ENCODE data around the gene CIDEB.

CIDEB gene

DNA sequence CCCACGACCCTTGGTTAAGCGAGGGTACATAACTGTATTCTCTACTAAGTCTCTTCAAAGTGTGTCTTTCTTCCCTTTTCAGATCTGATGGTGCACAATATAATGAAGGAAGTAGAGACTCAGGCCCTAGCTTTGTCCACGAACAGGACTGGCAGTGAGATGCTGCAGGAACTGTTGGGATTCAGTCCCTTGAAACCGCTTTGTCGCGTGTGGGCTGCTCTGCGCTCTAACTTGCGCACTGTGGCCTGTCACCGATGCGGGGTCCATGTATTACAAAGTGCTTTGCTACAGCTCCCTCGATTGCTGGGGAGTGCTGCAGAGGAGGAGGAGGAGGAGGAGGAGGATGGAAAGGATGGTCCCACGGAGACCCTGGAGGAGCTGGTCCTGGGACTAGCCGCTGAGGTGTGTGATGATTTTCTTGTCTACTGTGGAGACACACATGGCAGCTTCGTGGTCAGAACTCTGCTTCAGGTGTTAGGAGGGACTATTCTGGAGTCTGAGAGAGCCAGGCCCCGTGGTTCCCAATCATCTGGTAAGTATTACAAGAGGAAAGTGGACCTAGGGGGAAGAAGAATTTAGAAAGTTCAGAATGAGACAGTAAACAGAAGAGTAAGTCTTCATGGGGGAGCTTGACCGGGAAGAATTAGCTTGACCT is 7.3 kb downstream of the CIDEB start:
- H3K79me1 ChIP-seq (replicated peaks; ENCODE audit: low read length, poor library complexity, severe bottlenecking), result peaks cover 39% of the 10 kb centered on the region
- DNase-seq, result no peak
- 50% methylated on average over 14 of the region's 16 CpGs for WGBS
- H3K4me2 ChIP-seq (ENCODE audit: low read length, poor library complexity, severe bottlenecking), result peak overlapping the region; percentile 76
- H3K23ac ChIP-seq (ENCODE audit: low read length in 2 of 2), result no peak overlapping the region
- no peak overlapping the region for H2BK12ac ChIP-seq (ENCODE audit: low read length in 2 of 2)
- H2BK120ac ChIP-seq (ENCODE audit: low read depth, low read length), result no peak overlapping the region
- no peak overlapping the region for H4K91ac ChIP-seq (ENCODE audit: low read length)
- H2BK5ac ChIP-seq (ENCODE audit: low read depth, low read length, poor library complexity, severe bottlenecking), result no peak overlapping the region
- H4K8ac ChIP-seq (ENCODE audit: low read length), result peak overlapping the region; percentile 19
- H3K9ac ChIP-seq (ENCODE audit: low read length), result peak overlapping the region; percentile 95
- H3K14ac ChIP-seq (ENCODE audit: low read length in 2 of 2), result no peak overlapping the region
- H3K36me3 ChIP-seq (ENCODE audit: control insufficient read depth in 1 of 2, insufficient read depth in 2 of 2, low read depth in 1 of 2, low read length in 2 of 2), result peaks cover 43 to 52% of the 10 kb centered on the region in 2 experiments
- H3K4me3 ChIP-seq (ENCODE audit: insufficient read depth in 1 of 2, low read depth in 1 of 2, low read length in 2 of 2), result peak overlapping the region; percentile 90 to 99
- no peak overlapping the region for H2AFZ ChIP-seq (ENCODE audit: low read depth, low read length)
- H3K4ac ChIP-seq (ENCODE audit: low read depth in 1 of 2, low read length in 2 of 2), result no peak overlapping the region
- no peaks in the 10 kb centered on the region for H3K27me3 ChIP-seq (ENCODE audit: control insufficient read depth in 1 of 2, insufficient read depth in 1 of 2, low read length in 2 of 2)
- H2BK15ac ChIP-seq (ENCODE audit: low read depth, poor library complexity, severe bottlenecking), result no peak overlapping the region
- no peak overlapping the region for H2AK5ac ChIP-seq (ENCODE audit: low read length, severe bottlenecking)
- H3K9me3 ChIP-seq (ENCODE audit: control insufficient read depth, low read length), result no peaks in the 10 kb centered on the region
- H3K4me1 ChIP-seq (ENCODE audit: control insufficient read depth, insufficient read depth, low read depth, low read length), result peaks cover 17% of the 10 kb centered on the region
- H3K18ac ChIP-seq (ENCODE audit: low read depth in 1 of 2, low read length in 2 of 2), result no peak overlapping the region
- no peak overlapping the region for H3K27ac ChIP-seq (ENCODE audit: low read length, poor library complexity, severe bottlenecking)

DNA sequence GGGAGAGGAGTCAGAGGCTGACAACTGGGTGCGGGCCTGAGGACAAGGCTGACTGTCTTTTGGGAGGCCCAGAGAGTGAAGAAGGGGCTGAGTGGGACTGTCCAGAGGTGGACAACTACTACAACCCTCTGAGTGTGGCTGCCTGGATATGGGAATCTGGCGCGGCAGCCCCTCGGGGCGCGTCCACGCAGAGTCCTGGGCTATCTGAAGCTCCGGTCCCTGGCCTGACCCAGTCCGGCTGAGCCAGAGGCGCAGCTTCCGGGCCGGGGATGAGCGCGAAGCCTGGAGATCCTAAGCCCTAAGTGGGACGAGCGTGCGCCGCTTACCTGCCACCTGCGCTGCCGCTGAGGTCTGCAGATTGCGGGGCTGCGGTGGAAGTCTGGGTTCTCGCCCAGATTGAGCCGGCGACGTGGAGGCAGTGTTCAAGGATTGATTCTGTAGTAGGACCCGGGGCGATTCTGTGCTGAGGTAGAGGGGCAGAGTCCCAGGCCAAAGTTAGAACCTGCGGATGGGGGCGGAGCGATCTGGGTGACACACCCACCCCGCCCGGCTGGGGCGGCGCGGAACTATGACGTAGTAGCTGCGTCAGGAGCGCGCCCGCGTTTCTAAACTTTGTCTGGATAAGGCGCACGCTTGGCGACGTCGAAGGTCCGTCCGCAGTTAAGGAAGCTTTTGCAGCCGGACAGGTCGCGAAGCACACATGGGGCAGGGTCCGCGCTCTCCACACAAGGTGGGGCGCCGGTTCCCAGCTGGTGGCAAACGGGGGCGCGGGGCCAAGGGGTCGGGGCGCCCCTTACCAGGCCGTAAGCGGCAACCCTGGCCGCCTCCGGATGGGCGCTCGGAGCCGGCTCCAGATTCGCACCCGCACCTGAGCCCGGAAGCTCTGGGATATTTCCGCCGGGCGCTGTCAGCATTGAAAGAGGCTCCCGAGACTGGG is 8.3 kb downstream of the CIDEB start, which contains the start of the genes DHRS1 and NOP9:
Gene DHRS1, minus strand, starts transcription at position 526 of the 937 bp plus-strand sequence. CDS start 674 bp downstream, outside the sequence.
Gene NOP9, plus strand, starts transcription at position 596 of the 937 bp plus-strand sequence. Its CDS starts 105 bp downstream, at position 701.
- H3K14ac ChIP-seq (ENCODE audit: low read length in 2 of 2), result peak within 1 kb of the TSS in 1 of 2 experiments; percentile 94
- no peak within 1 kb of the TSS for H2BK120ac ChIP-seq (ENCODE audit: low read depth, low read length)
- peak within 1 kb of the TSS; percentile 78 for H4K8ac ChIP-seq (ENCODE audit: low read length)
- H2BK5ac ChIP-seq (ENCODE audit: low read depth, low read length, poor library complexity, severe bottlenecking), result no peak within 1 kb of the TSS
- peak within 1 kb of the TSS; percentile 85 for H2AFZ ChIP-seq (ENCODE audit: low read depth, low read length)
- H3K36me3 ChIP-seq (ENCODE audit: control insufficient read depth in 1 of 2, insufficient read depth in 2 of 2, low read depth in 1 of 2, low read length in 2 of 2), result peaks cover 33 to 52% of the 10 kb centered on the region in 2 experiments
- no peak within 1 kb of the TSS for H2BK15ac ChIP-seq (ENCODE audit: low read depth, poor library complexity, severe bottlenecking)
- H3K4ac ChIP-seq (ENCODE audit: low read depth in 1 of 2, low read length in 2 of 2), result peak within 1 kb of the TSS in 1 of 2 experiments; percentile 92
- no peak within 1 kb of the TSS for H4K91ac ChIP-seq (ENCODE audit: low read length)
- H3K4me2 ChIP-seq (ENCODE audit: low read length, poor library complexity, severe bottlenecking), result peak within 1 kb of the TSS; percentile 76
- H3K27me3 ChIP-seq (ENCODE audit: control insufficient read depth in 1 of 2, insufficient read depth in 1 of 2, low read length in 2 of 2), result no peaks in the 10 kb centered on the region
- H2BK12ac ChIP-seq (ENCODE audit: low read length in 2 of 2), result no peak within 1 kb of the TSS
- peak within 1 kb of the TSS in 1 of 2 experiments; percentile 70 for H3K23ac ChIP-seq (ENCODE audit: low read length in 2 of 2)
- peaks cover 37% of the 10 kb centered on the region for H3K79me1 ChIP-seq (replicated peaks; ENCODE audit: low read length, poor library complexity, severe bottlenecking)
- H3K18ac ChIP-seq (ENCODE audit: low read depth in 1 of 2, low read length in 2 of 2), result peak within 1 kb of the TSS; percentile 4 to 87
- no peaks in the 10 kb centered on the region for H3K9me3 ChIP-seq (ENCODE audit: control insufficient read depth, low read length)
- no peak within 1 kb of the TSS for H2AK5ac ChIP-seq (ENCODE audit: low read length, severe bottlenecking)
- peak within 1 kb of the TSS; percentile 95 for H3K9ac ChIP-seq (ENCODE audit: low read length)
- peak within 1 kb of the TSS; percentile 33 for H3K27ac ChIP-seq (ENCODE audit: low read length, poor library complexity, severe bottlenecking)
- DNase-seq, result peak; percentile 90
- WGBS, result 2% methylated on average over 73 of the region's 75 CpGs
- H3K4me3 ChIP-seq (ENCODE audit: insufficient read depth in 1 of 2, low read depth in 1 of 2, low read length in 2 of 2), result peak within 1 kb of the TSS; percentile 90 to 99
- peaks cover 17% of the 10 kb centered on the region for H3K4me1 ChIP-seq (ENCODE audit: control insufficient read depth, insufficient read depth, low read depth, low read length)

DNA sequence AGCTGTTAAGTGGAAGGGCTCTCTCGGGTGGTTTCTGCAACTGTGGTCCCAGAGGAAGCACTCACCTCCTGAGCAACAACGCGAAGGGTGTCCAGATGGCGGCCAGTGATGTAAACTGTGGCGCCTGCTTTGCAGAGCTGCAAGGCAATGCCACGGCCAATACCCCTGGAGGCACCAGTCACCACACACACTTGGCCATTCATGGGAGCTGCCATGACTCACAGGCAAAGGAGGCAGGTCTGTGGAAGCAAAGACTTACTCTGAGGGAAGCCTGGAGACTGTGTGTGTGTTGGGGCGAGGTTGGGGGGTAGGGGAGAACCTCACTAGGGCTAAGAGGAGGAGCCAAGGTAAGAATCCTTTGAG is 8.9 kb downstream of the CIDEB start:
- peak overlapping the region; percentile 85 for H2AFZ ChIP-seq (ENCODE audit: low read depth, low read length)
- no peaks in the 10 kb centered on the region for H3K27me3 ChIP-seq (ENCODE audit: control insufficient read depth in 1 of 2, insufficient read depth in 1 of 2, low read length in 2 of 2)
- peak overlapping the region; percentile 76 for H3K4me2 ChIP-seq (ENCODE audit: low read length, poor library complexity, severe bottlenecking)
- WGBS, result 76% methylated on average over 7 of the region's 7 CpGs
- H2BK12ac ChIP-seq (ENCODE audit: low read length in 2 of 2), result no peak overlapping the region
- peaks cover 33% of the 10 kb centered on the region for H3K79me1 ChIP-seq (replicated peaks; ENCODE audit: low read length, poor library complexity, severe bottlenecking)
- no peak overlapping the region for H3K23ac ChIP-seq (ENCODE audit: low read length in 2 of 2)
- H2AK5ac ChIP-seq (ENCODE audit: low read length, severe bottlenecking), result no peak overlapping the region
- H2BK5ac ChIP-seq (ENCODE audit: low read depth, low read length, poor library complexity, severe bottlenecking), result no peak overlapping the region
- DNase-seq, result peak; percentile 82
- peak overlapping the region in 1 of 2 experiments; percentile 92 for H3K4ac ChIP-seq (ENCODE audit: low read depth in 1 of 2, low read length in 2 of 2)
- no peak overlapping the region for H4K91ac ChIP-seq (ENCODE audit: low read length)
- H3K27ac ChIP-seq (ENCODE audit: low read length, poor library complexity, severe bottlenecking), result peak overlapping the region; percentile 17
- H3K18ac ChIP-seq (ENCODE audit: low read depth in 1 of 2, low read length in 2 of 2), result peak overlapping the region in 1 of 2 experiments; percentile 4
- H2BK120ac ChIP-seq (ENCODE audit: low read depth, low read length), result no peak overlapping the region
- peaks cover 27 to 51% of the 10 kb centered on the region in 2 experiments for H3K36me3 ChIP-seq (ENCODE audit: control insufficient read depth in 1 of 2, insufficient read depth in 2 of 2, low read depth in 1 of 2, low read length in 2 of 2)
- peak overlapping the region; percentile 90 to 99 for H3K4me3 ChIP-seq (ENCODE audit: insufficient read depth in 1 of 2, low read depth in 1 of 2, low read length in 2 of 2)
- peaks cover 17% of the 10 kb centered on the region for H3K4me1 ChIP-seq (ENCODE audit: control insufficient read depth, insufficient read depth, low read depth, low read length)
- H2BK15ac ChIP-seq (ENCODE audit: low read depth, poor library complexity, severe bottlenecking), result no peak overlapping the region
- peak overlapping the region; percentile 78 for H4K8ac ChIP-seq (ENCODE audit: low read length)
- no peak overlapping the region for H3K14ac ChIP-seq (ENCODE audit: low read length in 2 of 2)
- no peaks in the 10 kb centered on the region for H3K9me3 ChIP-seq (ENCODE audit: control insufficient read depth, low read length)
- H3K9ac ChIP-seq (ENCODE audit: low read length), result peak overlapping the region; percentile 95
